NCI-H2081 treated with DMSO at 0.1 percent for 48 hours (cell line): ENCODE measurements around the gene NPHP4.
"Not testable (repeated sequence)": the region's sequence is repeated elsewhere in the genome, so short reads cannot be mapped to it uniquely, and the experiment has no call there.

Source experiments
- DNase-seq: peaks from one replicate; lab custom pipeline; 2025; lab: John Stamatoyannopoulos, UW

NPHP4 gene

GRCh38 chr1:5855196-5855897 is 136.9 kb downstream of the NPHP4 start:
- no peak for DNase-seq

GRCh38 chr1:5854754-5855153 is 137.5 kb downstream of the NPHP4 start:
- DNase-seq = no peak

DNA sequence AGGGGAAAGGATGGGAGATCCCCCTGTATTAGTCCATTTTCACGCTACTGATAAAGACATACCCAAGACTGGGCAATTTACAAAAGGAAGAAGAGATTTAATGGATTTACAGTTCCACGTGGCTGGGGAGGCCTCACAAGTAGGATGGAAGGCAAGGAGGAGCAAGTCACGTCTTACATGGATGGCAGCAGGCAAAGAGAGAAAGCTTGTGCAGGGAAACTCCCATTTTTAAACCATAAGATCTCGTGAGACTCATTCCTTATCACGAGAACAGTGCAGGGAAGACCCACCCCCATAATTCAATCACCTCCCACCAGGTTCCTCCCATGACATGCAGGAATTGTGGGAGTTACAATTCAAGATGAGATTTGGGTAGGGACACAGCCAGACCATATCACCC is 138.4 kb downstream of the NPHP4 start:
- DNase-seq = not testable (repeated sequence)

DNA sequence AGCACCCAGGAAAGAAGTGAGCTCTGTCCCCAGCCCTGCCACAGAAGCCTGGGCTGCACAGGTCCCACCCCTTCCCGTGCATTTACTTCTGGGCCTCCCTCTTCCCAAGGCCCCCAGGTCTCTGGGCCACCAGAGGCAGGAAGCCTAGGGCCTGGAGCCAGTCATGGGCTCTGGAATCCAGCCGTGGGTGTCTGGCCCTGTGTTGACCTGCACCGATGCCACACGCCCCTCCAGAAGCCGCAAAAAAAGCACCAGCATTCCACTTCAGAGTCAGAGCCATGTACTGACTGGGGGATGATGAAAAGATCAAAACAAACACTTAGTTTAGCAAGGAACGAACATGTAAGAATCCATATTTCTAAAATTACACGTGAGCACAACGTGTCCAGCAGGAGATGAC is 141.7 kb downstream of the NPHP4 start:
- DNase-seq = no peak

GRCh38 chr1:5849550-5849949 is 142.7 kb downstream of the NPHP4 start:
- no peak for DNase-seq

DNA sequence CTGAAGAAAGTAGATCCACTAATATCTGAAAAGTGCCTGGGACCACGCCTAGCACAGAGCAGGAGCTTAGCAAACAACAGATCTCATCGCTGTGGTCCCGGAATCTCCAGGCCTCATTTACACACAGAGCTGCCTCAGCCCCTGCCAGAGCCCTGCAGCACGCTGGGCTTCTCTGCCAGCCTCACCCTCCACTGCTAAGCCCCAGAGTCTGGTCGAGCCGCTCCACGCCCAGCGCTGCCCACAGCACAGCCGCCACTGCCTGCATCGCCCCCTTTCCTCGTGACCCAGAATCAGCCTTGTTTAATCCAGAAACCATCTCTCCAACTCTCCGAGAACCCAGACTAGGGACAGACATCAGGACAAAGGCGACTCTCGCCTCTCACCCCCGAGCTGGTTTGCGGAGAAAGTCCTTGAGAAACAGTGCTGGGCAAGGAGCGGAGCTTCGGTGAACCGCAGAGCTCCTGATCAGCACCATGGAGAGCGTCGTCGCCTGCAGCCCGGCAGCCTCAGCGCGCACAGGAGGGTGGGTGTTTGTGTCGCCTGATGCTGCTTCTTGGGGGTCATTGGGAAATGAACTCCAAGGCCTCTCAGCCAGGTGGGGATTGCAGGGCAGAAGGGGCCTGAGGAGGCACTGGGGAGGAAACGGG is 145.1 kb downstream of the NPHP4 start:
- no peak for DNase-seq

GRCh38 chr1:5845376-5845775 is 146.8 kb downstream of the NPHP4 start:
- DNase-seq = no peak

GRCh38 chr1:5844442-5844841 is 147.8 kb downstream of the NPHP4 start:
- DNase-seq = no peak

DNA sequence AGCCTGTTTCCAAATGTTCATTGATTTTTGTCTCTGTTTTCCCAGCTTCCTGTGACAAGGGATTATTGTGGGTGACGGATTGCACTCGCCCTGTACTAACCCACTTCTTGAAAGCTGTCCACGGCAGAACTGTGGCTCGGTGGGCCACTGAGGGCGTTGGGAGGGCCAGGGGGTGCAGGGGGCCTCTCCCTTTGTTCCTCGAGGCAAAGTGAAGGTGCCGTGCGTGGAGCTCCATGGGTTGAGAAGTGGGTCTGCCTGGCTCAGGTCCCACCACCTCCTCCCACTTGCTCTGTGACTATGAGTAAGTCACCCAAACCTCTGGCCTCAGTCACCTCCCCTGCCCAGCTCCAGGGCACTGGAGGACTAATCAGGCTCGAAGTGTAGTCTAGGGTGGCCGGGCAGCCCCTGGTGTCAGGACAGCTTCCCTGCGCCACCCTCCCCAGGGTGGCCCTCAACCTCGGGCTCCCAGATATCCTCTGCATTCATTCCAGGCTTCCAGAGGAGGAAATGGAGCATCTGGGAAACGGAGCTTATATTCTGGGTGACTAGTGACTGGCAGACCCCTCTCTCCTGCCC is 148.6 kb downstream of the NPHP4 start:
- no peak for DNase-seq

GRCh38 chr1:5842679-5843078 is 149.5 kb downstream of the NPHP4 start:
- no peak for DNase-seq

DNA sequence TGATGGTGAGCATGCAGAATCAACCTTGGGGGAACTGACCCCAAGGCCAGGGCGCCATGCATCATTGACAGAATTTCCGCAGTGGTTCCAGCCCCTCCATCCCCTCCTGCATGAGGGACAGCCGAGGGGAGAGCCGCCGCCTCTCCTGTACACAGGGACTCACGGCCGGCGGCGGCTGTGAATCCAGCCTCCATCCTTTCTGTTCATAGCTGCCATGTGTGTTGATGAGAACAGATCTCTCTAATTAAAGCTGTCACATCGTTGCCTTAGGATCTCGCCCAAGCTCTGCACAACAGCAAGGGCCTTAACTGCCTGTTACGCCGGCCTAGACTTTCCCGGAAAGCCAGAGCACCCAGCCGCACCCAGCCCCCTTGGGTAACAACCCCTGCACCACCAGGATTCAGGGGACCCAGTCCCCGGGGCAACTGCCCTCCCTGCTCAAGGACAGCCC is 151.6 kb downstream of the NPHP4 start:
- DNase-seq = no peak

DNA sequence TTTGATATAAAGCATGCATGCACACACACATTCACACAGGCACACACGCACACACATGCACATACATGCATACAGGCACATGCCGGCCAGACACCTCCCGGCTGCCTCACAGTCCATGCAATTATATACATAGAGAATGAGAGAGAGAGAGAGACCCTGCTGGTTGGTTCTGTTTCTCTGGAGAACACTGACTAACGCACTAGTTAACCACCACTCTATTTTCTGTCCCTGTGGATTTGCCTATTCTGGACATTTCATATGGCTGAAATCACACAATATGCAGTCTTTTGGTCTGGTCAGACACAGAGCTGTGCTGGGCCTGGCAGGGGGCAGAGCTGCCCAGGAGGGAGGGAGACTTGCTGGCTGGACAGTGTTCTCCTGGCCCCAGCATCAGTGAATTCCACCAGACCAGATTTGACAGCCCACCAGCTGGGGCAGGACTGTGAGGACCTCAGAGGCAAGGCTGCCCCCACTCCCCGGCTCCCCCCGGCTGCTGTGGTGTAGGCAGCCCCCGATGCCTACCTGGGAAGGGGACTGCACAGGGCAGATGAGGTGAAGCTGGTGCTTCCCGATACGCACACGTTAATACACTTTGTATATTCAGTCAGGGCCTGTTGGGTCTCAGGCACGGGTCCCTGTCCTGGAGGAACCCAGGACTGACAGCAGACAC is 152.2 kb downstream of the NPHP4 start:
- no peak for DNase-seq

DNA sequence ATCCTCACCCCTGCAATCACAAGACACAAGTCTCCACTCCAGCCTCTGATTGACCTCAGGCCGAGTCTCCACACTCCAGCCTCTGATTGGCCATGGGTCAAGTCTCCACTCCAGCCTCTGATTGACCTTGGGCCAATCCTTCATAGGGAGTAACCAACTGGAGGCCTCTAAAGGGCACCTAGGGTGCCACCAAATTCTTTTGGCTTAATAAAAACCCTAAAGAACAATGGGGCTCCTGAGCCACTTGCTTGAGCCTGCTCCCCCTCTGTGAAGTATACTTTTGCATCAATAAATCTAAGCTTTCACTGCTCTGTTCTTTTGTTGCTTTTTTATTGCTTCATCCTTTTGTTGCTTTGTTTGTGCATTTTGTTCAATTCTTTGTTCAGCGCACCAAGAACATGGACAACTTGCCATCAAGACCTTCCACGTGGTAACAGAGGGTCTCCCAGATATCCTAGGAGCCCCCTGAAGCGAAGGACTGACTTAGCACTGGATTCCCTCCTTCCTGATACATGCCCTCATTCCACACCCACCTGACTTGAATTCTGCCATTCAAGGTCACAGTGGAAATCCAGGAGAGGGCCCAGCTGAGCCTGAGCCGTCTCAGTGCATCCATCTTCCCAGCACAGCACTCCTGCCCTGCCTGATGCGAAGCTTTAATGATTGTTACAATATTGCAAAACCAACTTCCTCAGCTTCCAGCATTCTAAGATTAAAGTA is 152.9 kb downstream of the NPHP4 start:
- no peak for DNase-seq

GRCh38 chr1:5837976-5838653 is 154.1 kb downstream of the NPHP4 start:
- DNase-seq = no peak

DNA sequence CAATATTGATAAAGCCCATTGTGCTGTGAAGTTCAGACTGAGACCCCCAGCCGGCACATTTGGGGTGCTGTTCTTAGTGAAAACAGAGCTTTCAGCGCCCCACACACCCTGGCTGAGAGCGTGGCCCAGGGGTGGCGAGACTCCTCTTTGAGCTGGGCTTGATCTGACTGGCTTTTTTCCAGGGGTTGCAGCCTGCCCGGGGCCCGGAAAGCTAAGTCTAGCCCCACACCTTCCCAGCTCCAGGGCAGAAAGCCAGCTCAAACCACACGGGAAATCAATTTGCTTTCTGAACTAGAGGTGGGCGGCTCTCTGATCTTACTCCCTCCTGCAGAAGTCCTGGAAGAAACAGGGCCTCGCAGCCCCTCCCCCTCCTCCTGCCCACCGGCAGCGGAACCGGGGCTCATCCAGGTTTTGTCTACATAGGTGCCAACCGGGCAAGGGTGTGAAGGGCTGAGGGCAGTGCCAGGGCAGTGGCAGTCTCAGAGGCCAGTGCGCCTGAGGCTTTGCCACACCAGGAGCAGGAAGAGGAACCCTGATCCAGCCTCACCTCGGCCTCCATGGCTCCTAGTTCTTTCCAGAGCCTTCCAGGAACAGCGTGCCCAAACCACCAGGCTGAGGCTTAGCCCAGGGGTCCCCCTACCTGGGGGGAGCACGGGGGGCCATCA is 155.3 kb downstream of the NPHP4 start:
- DNase-seq = no peak

- DNase-seq = no peak
These were observed 157.1 kb downstream of the NPHP4 start for GRCh38 chr1:5835179-5835562.

GRCh38 chr1:5834477-5835178 is 157.6 kb downstream of the NPHP4 start:
- DNase-seq = no peak

- DNase-seq = no peak
These were observed 158.3 kb downstream of the NPHP4 start for GRCh38 chr1:5833911-5834310.

- no peak for DNase-seq
These were observed 159.0 kb downstream of the NPHP4 start for GRCh38 chr1:5832916-5833895.
